H9 (cell line): ENCODE results near the gene CUBN. TPM values are rescaled to one million over a fixed set of nuclear protein-coding genes. Genes with fewer than 3 reads are reported as not detected.
"Not testable (repeated sequence)": the region's sequence is repeated elsewhere in the genome, so short reads cannot be mapped to it uniquely, and the experiment has no call there.

Source experiments
- DNase-seq: peaks from one replicate; pipeline ENCODE4 v3.0.0-alpha.2; 2017
- H2AFZ ChIP-seq: one replicate; pipeline ENCODE4 v1.6.1; 2013; ENCODE audit warnings: mild to moderate bottlenecking, low read length, control low read depth, moderate library complexity
- H2AK5ac ChIP-seq: 2 replicates; pipeline ENCODE4 v1.6.1; 2013; ENCODE audit warnings: low read length, control low read depth, mixed read lengths; ENCODE audit not compliant: insufficient read length
- H2BK120ac ChIP-seq: one replicate; pipeline ENCODE4 v1.6.1; 2013; ENCODE audit warnings: low read depth, mild to moderate bottlenecking, low read length, control low read depth, inconsistent platforms; ENCODE audit not compliant: poor library complexity, severe bottlenecking
- H2BK12ac ChIP-seq: 2 replicates; pipeline ENCODE4 v1.6.1; 2013; ENCODE audit warnings: low read length, control low read depth, mixed read lengths, low read depth; ENCODE audit not compliant: insufficient read length
- H2BK15ac ChIP-seq: 2 replicates; pipeline ENCODE4 v1.6.1; 2013; ENCODE audit warnings: low read depth, low read length, control low read depth
- H2BK20ac ChIP-seq: one replicate; pipeline ENCODE4 v1.6.1; 2013; ENCODE audit warnings: low read depth, mild to moderate bottlenecking, low read length, control low read depth, inconsistent platforms; ENCODE audit not compliant: poor library complexity, severe bottlenecking
- H2BK5ac ChIP-seq: 2 replicates; pipeline ENCODE4 v1.6.1; 2013; ENCODE audit warnings: low read length, control low read depth, mixed read lengths; ENCODE audit not compliant: insufficient read length
- H3K14ac ChIP-seq: 2 replicates; pipeline ENCODE4 v1.6.1; 2013; ENCODE audit warnings: low read length, control low read depth; ENCODE audit not compliant: insufficient read depth
- H3K18ac ChIP-seq: 2 replicates; pipeline ENCODE4 v1.6.1; 2013; ENCODE audit warnings: low read depth, mild to moderate bottlenecking, mixed read lengths, low read length, control low read depth; ENCODE audit not compliant: insufficient read length
- H3K23ac ChIP-seq: 2 replicates; pipeline ENCODE4 v1.6.1; 2013; ENCODE audit warnings: low read length, control low read depth, mixed read lengths, low read depth; ENCODE audit not compliant: insufficient read length
- H3K23me2 ChIP-seq: 2 replicates; pipeline ENCODE4 v1.6.1; 2013; ENCODE audit warnings: low read depth, mild to moderate bottlenecking, mixed read lengths, low read length, control low read depth; ENCODE audit not compliant: insufficient read length, poor library complexity, severe bottlenecking
- H3K27ac ChIP-seq: 2 replicates; pipeline ENCODE4 v1.5.1; 2013; ENCODE audit warnings: low read length, control low read depth, mixed read lengths, low read depth; ENCODE audit not compliant: insufficient read length
- H3K27me3 ChIP-seq: 2 replicates; pipeline ENCODE4 v1.6.1; 2013; ENCODE audit warnings: low read length, control low read depth, inconsistent platforms; ENCODE audit not compliant: insufficient read depth
- H3K4ac ChIP-seq: 2 replicates; pipeline ENCODE4 v1.6.1; 2013; ENCODE audit warnings: low read depth, mild to moderate bottlenecking, control low read depth, inconsistent platforms, low read length, moderate library complexity
- H3K4me1 ChIP-seq: 2 replicates; pipeline ENCODE4 v1.6.1; 2013; ENCODE audit warnings: low read length, control low read depth, inconsistent platforms; ENCODE audit not compliant: insufficient read depth
- H3K4me2 ChIP-seq: 2 replicates; pipeline ENCODE4 v1.6.1; 2013; ENCODE audit warnings: low read length, control low read depth, mixed read lengths; ENCODE audit not compliant: insufficient read length, insufficient read depth
- H3K56ac ChIP-seq: 2 replicates; pipeline ENCODE4 v1.6.1; 2013; ENCODE audit warnings: low read depth, mild to moderate bottlenecking, mixed read lengths, low read length, control low read depth; ENCODE audit not compliant: insufficient read length
- H3K79me1 ChIP-seq: 2 replicates; pipeline ENCODE4 v1.6.1; 2013; ENCODE audit warnings: low read depth, mild to moderate bottlenecking, moderate library complexity, low read length, control low read depth, inconsistent platforms; ENCODE audit not compliant: insufficient read depth, poor library complexity, severe bottlenecking
- H3K79me2 ChIP-seq: 2 replicates; pipeline ENCODE4 v1.6.1; 2013; ENCODE audit warnings: low read length, control low read depth, inconsistent platforms; ENCODE audit not compliant: insufficient read depth
- H3K9ac ChIP-seq: 2 replicates; pipeline ENCODE4 v1.6.1; 2013; ENCODE audit warnings: low read length, control low read depth, mixed read lengths; ENCODE audit not compliant: insufficient read length; ENCODE audit errors: extremely low read depth
- H3K9me3 ChIP-seq: one replicate; pipeline ENCODE4 v1.6.1; 2013; ENCODE audit warnings: low read depth, low read length, inconsistent platforms; ENCODE audit not compliant: control insufficient read depth
- H3T11ph ChIP-seq: one replicate; pipeline ENCODE4 v1.6.1; 2013; ENCODE audit warnings: mild to moderate bottlenecking, low read length, control low read depth, inconsistent platforms
- H4K20me1 ChIP-seq: one replicate; pipeline ENCODE4 v1.6.1; 2013; ENCODE audit not compliant: control insufficient read depth, insufficient read length, insufficient read depth
- H4K5ac ChIP-seq: 2 replicates; pipeline ENCODE4 v1.6.1; 2013; ENCODE audit warnings: low read depth, mild to moderate bottlenecking, mixed read lengths, low read length, control low read depth; ENCODE audit not compliant: insufficient read length
- H4K8ac ChIP-seq: replicated peaks from 2 replicates; pipeline ENCODE4 v1.6.1; 2013; ENCODE audit warnings: low read length, control low read depth, mixed read lengths, low read depth; ENCODE audit not compliant: insufficient read length
- H4K91ac ChIP-seq: 2 replicates; pipeline ENCODE4 v1.6.1; 2013; ENCODE audit warnings: low read depth, mild to moderate bottlenecking, moderate library complexity, mixed read lengths, low read length, control low read depth; ENCODE audit not compliant: insufficient read length
- H3K27ac Mint-ChIP-seq, 3 experiments: 2 replicates in 2 of 3; 3 replicates in 1 of 3; pipeline ENCODE4 v1.8.0; 2020 to 2021; ENCODE audit warnings: mixed read lengths in 3 of 3, mild to moderate bottlenecking in 1 of 3, moderate library complexity in 1 of 3
- H3K27me3 Mint-ChIP-seq: 2 replicates; pipeline ENCODE4 v1.8.0; 2021; ENCODE audit warnings: low read depth, mild to moderate bottlenecking, moderate library complexity, mixed read lengths
- H3K36me3 Mint-ChIP-seq, 3 experiments: 2 replicates in 2 of 3; 3 replicates in 1 of 3; pipeline ENCODE4 v1.8.0; 2020 to 2021; ENCODE audit warnings: low read depth in 3 of 3, mixed read lengths in 3 of 3; ENCODE audit not compliant: insufficient read depth in 1 of 3
- H3K4me1 Mint-ChIP-seq, 2 experiments: 2 replicates each; pipeline ENCODE4 v1.8.0; 2020; ENCODE audit warnings: mixed read lengths in 2 of 2
- H3K4me3 Mint-ChIP-seq, 2 experiments: 2 replicates in 1 of 2; 3 replicates in 1 of 2; pipeline ENCODE4 v1.8.0; 2020 to 2021; ENCODE audit warnings: mild to moderate bottlenecking in 2 of 2, mixed read lengths in 2 of 2, moderate library complexity in 1 of 2
- H3K9me3 Mint-ChIP-seq, 2 experiments: 2 replicates in 1 of 2; 3 replicates in 1 of 2; pipeline ENCODE4 v1.8.0; 2020; ENCODE audit warnings: mild to moderate bottlenecking in 2 of 2, mixed read lengths in 2 of 2, moderate library complexity in 1 of 2
- CTCF ChIP-seq: fragments of 200-600 bp; sonication (generic); conservative IDR thresholded peaks from 3 replicates; pipeline ENCODE4 v1.8.0; 2021; ENCODE audit warnings: antibody characterized with exemption, mild to moderate bottlenecking
- WGBS: extraction: QIAGEN DNeasy Blood & Tissue Kit; methylation state at CpG from one replicate; pipeline ENCODE4 v1.1.7; 2013; ENCODE audit warnings: missing lambda C conversion rate, low lambda C conversion rate, mixed read lengths; ENCODE audit not compliant: insufficient read length; ENCODE audit errors: extremely low coverage; 5-methylcytosine and 5-hydroxymethylcytosine counted together
- total RNA-seq: library from RNA; stranded (reverse); gene quantifications from 2 replicates; pipeline ENCODE4 v1.2.1, GENCODE V29; 2021

Gene CUBN
- total RNA-seq, 1 experiment from 2014 or later = 0.26 TPM

- no peak overlapping the region for H3K4ac ChIP-seq
Measured at GRCh38 chr10:17019696-17020095, 109.9 kb downstream of the CUBN start.

GRCh38 chr10:17013131-17013983, 116.3 kb downstream of the CUBN start:
- H2AFZ ChIP-seq, H3K4me1 ChIP-seq, H3K23me2 ChIP-seq, H4K5ac ChIP-seq, H3K79me1 ChIP-seq, H3K56ac ChIP-seq, H3K27ac ChIP-seq, H3K4me3 Mint-ChIP-seq, H2AK5ac ChIP-seq, H3K27me3 Mint-ChIP-seq, H3K4me2 ChIP-seq, H3T11ph ChIP-seq, H3K23ac ChIP-seq, H3K79me2 ChIP-seq, H4K20me1 ChIP-seq, H3K9ac ChIP-seq, H2BK12ac ChIP-seq, H2BK15ac ChIP-seq, H3K4ac ChIP-seq, H2BK120ac ChIP-seq, H4K91ac ChIP-seq, H3K14ac ChIP-seq, H4K8ac ChIP-seq, H3K18ac ChIP-seq, H2BK20ac ChIP-seq, H3K9me3 ChIP-seq, DNase-seq, H3K27ac Mint-ChIP-seq, H3K27me3 ChIP-seq, H2BK5ac ChIP-seq: not testable (repeated sequence)
- no CpG with 5 or more reads among the region's 2 CpGs for WGBS
- peaks cover 12 to 17% of the 10 kb centered on the region in 2 experiments for H3K4me1 Mint-ChIP-seq
- H3K36me3 Mint-ChIP-seq = peaks cover 11 to 20% (median 12%) of the 10 kb centered on the region in 3 experiments; a peak in 5 of 7 replicates
- H3K9me3 Mint-ChIP-seq = peaks cover 19 to 21% of the 10 kb centered on the region in 2 experiments

More at GRCh38 chr10:17019696-17020095, 109.9 kb downstream of the CUBN start:
- no peak overlapping the region for H3K23ac ChIP-seq
- DNase-seq = no peak
- no peak overlapping the region for H2AFZ ChIP-seq
- no peaks in the 10 kb centered on the region for H4K20me1 ChIP-seq
- no peak overlapping the region for H3T11ph ChIP-seq
- no CpG with 5 or more reads among the region's 5 CpGs for WGBS
- TF ChIP-seq CTCF = no peak
- no peak overlapping the region for H3K4me2 ChIP-seq
- no peak overlapping the region for H2BK5ac ChIP-seq
- Mint-ChIP-seq H3K27me3 (peaks cover 2% of the 10 kb centered on the region; the same call in 1 of the 2 replicates), H3K9me3 (peaks cover 13 to 14% of the 10 kb centered on the region in 2 experiments), H3K27ac (no peak overlapping the region), H3K4me1 (peaks cover 48 to 60% of the 10 kb centered on the region in 2 experiments), H3K4me3 (no peak overlapping the region), H3K36me3 (peaks cover 6 to 22% (median 8%) of the 10 kb centered on the region in 3 experiments; a peak in 6 of 7 replicates)
- H3K79me2 ChIP-seq = no peaks in the 10 kb centered on the region
- no peak overlapping the region for H3K9ac ChIP-seq
- no peaks in the 10 kb centered on the region for H3K23me2 ChIP-seq
- no peaks in the 10 kb centered on the region for H3K79me1 ChIP-seq
- no peak overlapping the region for H2BK12ac ChIP-seq
- H3K4me1 ChIP-seq = no peaks in the 10 kb centered on the region; the same call in 1 of the 2 replicates
- H4K91ac ChIP-seq = no peak overlapping the region
- no peak overlapping the region for H4K8ac ChIP-seq
- H2BK20ac ChIP-seq = no peak overlapping the region
- no peak overlapping the region for H3K27ac ChIP-seq
- no peak overlapping the region for H2BK15ac ChIP-seq
- H3K9me3 ChIP-seq = no peaks in the 10 kb centered on the region
- H3K27me3 ChIP-seq = no peaks in the 10 kb centered on the region
- H2AK5ac ChIP-seq = no peak overlapping the region
- H2BK120ac ChIP-seq = no peak overlapping the region
- no peak overlapping the region for H3K14ac ChIP-seq
- no peak overlapping the region for H3K56ac ChIP-seq
- no peak overlapping the region for H3K18ac ChIP-seq
- H4K5ac ChIP-seq = no peak overlapping the region
